Suprapubic skin (tissue), 4 donors: Measurements from ENCODE around the gene CST2. TPM values are rescaled to one million over a fixed set of nuclear protein-coding genes. Genes with fewer than 3 reads are reported as not detected.
"Not testable (repeated sequence)": the region's sequence is repeated elsewhere in the genome, so short reads cannot be mapped to it uniquely, and the experiment has no call there.

Source experiments
- DNase-seq, 2 donors: peaks; one replicate each; pipeline ENCODE4 v3.0.0-alpha.2; 2019; ENCODE audit warnings: low spot score in 2 of 2
- H3K27ac ChIP-seq: fragments of 200-600 bp; sonication (generic); one replicate; pipeline ENCODE4 v1.5.1; 2019
- H3K27me3 ChIP-seq: fragments of 200-600 bp; sonication (generic); one replicate; pipeline ENCODE4 v1.5.1; 2019
- H3K36me3 ChIP-seq: fragments of 200-600 bp; sonication (generic); one replicate; pipeline ENCODE4 v1.5.1; 2019
- H3K4me1 ChIP-seq: fragments of 200-600 bp; sonication (generic); one replicate; pipeline ENCODE4 v1.5.1; 2019
- H3K4me3 ChIP-seq: fragments of 200-600 bp; sonication (generic); one replicate; pipeline ENCODE4 v1.5.1; 2019; ENCODE audit warnings: mild to moderate bottlenecking
- H3K9me3 ChIP-seq: fragments of 200-600 bp; sonication (generic); one replicate; pipeline ENCODE4 v1.5.1; 2019
- CTCF ChIP-seq, 2 donors: fragments of 200-600 bp in 1 of 2; fragments of 450-650 bp in 1 of 2; sonication (generic) in 1 of 2; IDR thresholded peaks; one replicate each; pipeline ENCODE4 v1.5.1; 2016 to 2019; ENCODE audit warnings: antibody characterized with exemption in 2 of 2, mild to moderate bottlenecking in 1 of 2, moderate library complexity in 1 of 2
- EP300 ChIP-seq: sonication (generic); formaldehyde crosslinking; IDR thresholded peaks from one replicate; pipeline ENCODE4 v1.6.1; 2017; ENCODE audit warnings: antibody characterized with exemption
- POLR2A ChIP-seq, 2 donors: fragments of 450-650 bp; IDR thresholded peaks; one replicate each; pipeline ENCODE4 v1.6.1; 2017; ENCODE audit warnings: antibody characterized with exemption in 2 of 2, mild to moderate bottlenecking in 2 of 2, moderate library complexity in 2 of 2
- POLR2AphosphoS5 ChIP-seq, 3 donors: sonication (generic); formaldehyde crosslinking; IDR thresholded peaks; one replicate each; pipeline ENCODE4 v1.6.1; 2017; ENCODE audit warnings: antibody characterized with exemption in 3 of 3
- WGBS: methylation state at CpG from one replicate; pipeline ENCODE4 v1.1.5; 2018; 5-methylcytosine and 5-hydroxymethylcytosine counted together
- total RNA-seq, 4 donors: library from RNA; depleted of rRNA; stranded (reverse); fragments of >200 nt; gene quantifications; one replicate each; pipeline ENCODE4 v1.1.0, GENCODE V29; 2016

Gene CST2
- total RNA-seq, 4 donors from 2014 or later = 1.1 to 2.2 TPM; not detected in 2

- 68% methylated on average over 3 of the region's 4 CpGs for WGBS
- H3K36me3 ChIP-seq, DNase-seq, H3K4me3 ChIP-seq, H3K27ac ChIP-seq, H3K9me3 ChIP-seq, H3K27me3 ChIP-seq, H3K4me1 ChIP-seq: not testable (repeated sequence)
- peak in 1 of 2 donors; percentile 55 for TF ChIP-seq CTCF (IDR thresholded peaks at IDR 0.05)
Measured at GRCh38 chr20:23799216-23799847, 27.2 kb downstream of the CST2 start.

- Histone ChIP-seq H3K27me3 (no peaks in the 10 kb centered on the region), H3K27ac (no peak overlapping the region), H3K4me1 (no peaks in the 10 kb centered on the region), H3K4me3 (no peak overlapping the region), H3K36me3 (no peaks in the 10 kb centered on the region), H3K9me3 (no peaks in the 10 kb centered on the region)
- no peak for DNase-seq
- TF ChIP-seq CTCF (IDR thresholded peaks at IDR 0.05) = no peak
- no peak for TF ChIP-seq EP300
- 77% methylated on average over 3 of the region's 3 CpGs for WGBS
Measured at GRCh38 chr20:23795526-23795925, 31.0 kb downstream of the CST2 start.

GRCh38 chr20:23794841-23795240, 31.7 kb downstream of the CST2 start:
- 37% methylated on average over 7 of the region's 7 CpGs for WGBS
- no peaks in the 10 kb centered on the region for H3K36me3 ChIP-seq
- no peaks in the 10 kb centered on the region for H3K4me1 ChIP-seq
- no peaks in the 10 kb centered on the region for H3K9me3 ChIP-seq
- H3K4me3 ChIP-seq = no peak overlapping the region
- DNase-seq = no peak
- TF ChIP-seq CTCF (IDR thresholded peaks at IDR 0.05) (no peak), POLR2A (IDR thresholded peaks at IDR 0.05) (no peak), EP300 (no peak), POLR2AphosphoS5 (IDR thresholded peaks at IDR 0.05) (no peak)
- no peaks in the 10 kb centered on the region for H3K27me3 ChIP-seq
- no peak overlapping the region for H3K27ac ChIP-seq

- TF ChIP-seq POLR2AphosphoS5 (IDR thresholded peaks at IDR 0.05) = no peak
- TF ChIP-seq EP300 = no peak
- TF ChIP-seq POLR2A (IDR thresholded peaks at IDR 0.05) = no peak
- TF ChIP-seq CTCF (IDR thresholded peaks at IDR 0.05) = no peak
- Histone ChIP-seq H3K27ac (no peak overlapping the region), H3K4me3 (no peak overlapping the region), H3K9me3 (no peaks in the 10 kb centered on the region), H3K36me3 (no peaks in the 10 kb centered on the region), H3K4me1 (no peaks in the 10 kb centered on the region), H3K27me3 (no peaks in the 10 kb centered on the region)
- no peak for DNase-seq
- WGBS = 65% methylated on average over 6 of the region's 7 CpGs
Measured at GRCh38 chr20:23794065-23794464, 32.5 kb downstream of the CST2 start.

GRCh38 chr20:23783447-23783846, 43.1 kb downstream of the CST2 start:
- no peak for DNase-seq
- H3K4me3 ChIP-seq = no peak overlapping the region
- H3K9me3 ChIP-seq = no peaks in the 10 kb centered on the region
- WGBS = 98% methylated on average over 1 of the region's 1 CpG
- no peak overlapping the region for H3K27ac ChIP-seq
- TF ChIP-seq POLR2A (IDR thresholded peaks at IDR 0.05) (no peak), POLR2AphosphoS5 (IDR thresholded peaks at IDR 0.05) (no peak), CTCF (IDR thresholded peaks at IDR 0.05) (no peak), EP300 (no peak)
- no peaks in the 10 kb centered on the region for H3K4me1 ChIP-seq
- peaks cover 5% of the 10 kb centered on the region for H3K27me3 ChIP-seq
- H3K36me3 ChIP-seq = no peaks in the 10 kb centered on the region
